ENCODE measurements around the gene SPOCK3. TPM values are rescaled to one million over a fixed set of nuclear protein-coding genes. Genes with fewer than 3 reads are reported as not detected.

Gene SPOCK3
- total and polyA plus RNA-seq, 7 donors = 0.39 to 3.9 (median 1.4) TPM; not detected in 2

GRCh38 chr4:167111622-167112021, 122.7 kb downstream of the SPOCK3 start:
- no peak for TF ChIP-seq CTCF (IDR thresholded peaks at IDR 0.05)
- no peak for TF ChIP-seq POLR2AphosphoS5 (IDR thresholded peaks at IDR 0.05)
- no peak for TF ChIP-seq EP300 (IDR thresholded peaks at IDR 0.05)
- Histone ChIP-seq H3K4me3 (no peak overlapping the region), H3K9me3 (no peaks in the 10 kb centered on the region), H3K27me3 (no peaks in the 10 kb centered on the region), H3K4me1 (no peaks in the 10 kb centered on the region), H3K27ac (no peak overlapping the region), H3K36me3 (no peaks in the 10 kb centered on the region)
- intact Hi-C loops (cut with DNase I) = no loop called here
- DNase-seq = no peak
- 70 to 87% methylated on average over 1 of the region's 1 CpG for WGBS, 2 donors

- no peak overlapping the region for H3K27ac ChIP-seq
- no peak for DNase-seq
- intact Hi-C loops (cut with DNase I) = no loop called here
- 92 to 93% methylated on average over 2 of the region's 2 CpGs for WGBS, 2 donors
- H3K4me3 ChIP-seq = no peak overlapping the region
- no peak for TF ChIP-seq CTCF (IDR thresholded peaks at IDR 0.05)
- no peaks in the 10 kb centered on the region for H3K9me3 ChIP-seq
- no peaks in the 10 kb centered on the region for H3K27me3 ChIP-seq
- no peaks in the 10 kb centered on the region for H3K36me3 ChIP-seq
- H3K4me1 ChIP-seq = no peaks in the 10 kb centered on the region
Observed at GRCh38 chr4:167111092-167111491, 123.2 kb downstream of the SPOCK3 start.

- DNase-seq = no peak
- H3K27ac ChIP-seq = no peak overlapping the region
- H3K4me3 ChIP-seq = no peak overlapping the region
- TF ChIP-seq CTCF (IDR thresholded peaks at IDR 0.05) = no peak
- no peak for TF ChIP-seq POLR2AphosphoS5 (IDR thresholded peaks at IDR 0.05)
- no peak for TF ChIP-seq EP300 (IDR thresholded peaks at IDR 0.05)
- TF ChIP-seq POLR2A (IDR thresholded peaks at IDR 0.05) = no peak
- H3K27me3 ChIP-seq = no peaks in the 10 kb centered on the region
- 60 to 81% methylated on average over 3 of the region's 3 CpGs for WGBS, 2 donors
- no peaks in the 10 kb centered on the region for H3K9me3 ChIP-seq
- no peaks in the 10 kb centered on the region for H3K36me3 ChIP-seq
- intact Hi-C loops (cut with DNase I) = no loop called here
- H3K4me1 ChIP-seq = no peaks in the 10 kb centered on the region
Observed at GRCh38 chr4:167109859-167110258, 124.4 kb downstream of the SPOCK3 start.

- no peak for TF ChIP-seq POLR2AphosphoS5 (IDR thresholded peaks at IDR 0.05)
- no peak overlapping the region for H3K27ac ChIP-seq
- no peak overlapping the region for H3K4me3 ChIP-seq
- DNase-seq = no peak
- H3K9me3 ChIP-seq = no peaks in the 10 kb centered on the region
- no peaks in the 10 kb centered on the region for H3K4me1 ChIP-seq
- H3K27me3 ChIP-seq = no peaks in the 10 kb centered on the region
- H3K36me3 ChIP-seq = no peaks in the 10 kb centered on the region
- intact Hi-C loops (cut with DNase I) = no loop called here
Observed at GRCh38 chr4:167105857-167106256, 128.4 kb downstream of the SPOCK3 start.

- 75 to 78% methylated on average over 5 of the region's 5 CpGs for WGBS, 2 donors
- DNase-seq = no peak
- Histone ChIP-seq H3K4me3 (no peak overlapping the region), H3K9me3 (no peaks in the 10 kb centered on the region), H3K36me3 (no peaks in the 10 kb centered on the region), H3K27ac (no peak overlapping the region), H3K4me1 (no peaks in the 10 kb centered on the region), H3K27me3 (no peaks in the 10 kb centered on the region)
- TF ChIP-seq POLR2A (IDR thresholded peaks at IDR 0.05) = no peak
- no peak for TF ChIP-seq EP300 (IDR thresholded peaks at IDR 0.05)
- no peak for TF ChIP-seq POLR2AphosphoS5 (IDR thresholded peaks at IDR 0.05)
- TF ChIP-seq CTCF (IDR thresholded peaks at IDR 0.05) = no peak
- intact Hi-C loops (cut with DNase I) = no loop called here
Observed at GRCh38 chr4:167102475-167102874, 131.8 kb downstream of the SPOCK3 start.

Measured in sigmoid colon (tissue), 7 donors.